NCI-H128 (cell line): ENCODE results near the gene RASL12.
"Not testable (repeated sequence)": the region's sequence is repeated elsewhere in the genome, so short reads cannot be mapped to it uniquely, and the experiment has no call there.

Experiments
- DNase-seq: peaks from one replicate; lab custom pipeline; 2025; ENCODE audit not compliant: unreplicated experiment; lab: John Stamatoyannopoulos, UW

RASL12 gene

DNA sequence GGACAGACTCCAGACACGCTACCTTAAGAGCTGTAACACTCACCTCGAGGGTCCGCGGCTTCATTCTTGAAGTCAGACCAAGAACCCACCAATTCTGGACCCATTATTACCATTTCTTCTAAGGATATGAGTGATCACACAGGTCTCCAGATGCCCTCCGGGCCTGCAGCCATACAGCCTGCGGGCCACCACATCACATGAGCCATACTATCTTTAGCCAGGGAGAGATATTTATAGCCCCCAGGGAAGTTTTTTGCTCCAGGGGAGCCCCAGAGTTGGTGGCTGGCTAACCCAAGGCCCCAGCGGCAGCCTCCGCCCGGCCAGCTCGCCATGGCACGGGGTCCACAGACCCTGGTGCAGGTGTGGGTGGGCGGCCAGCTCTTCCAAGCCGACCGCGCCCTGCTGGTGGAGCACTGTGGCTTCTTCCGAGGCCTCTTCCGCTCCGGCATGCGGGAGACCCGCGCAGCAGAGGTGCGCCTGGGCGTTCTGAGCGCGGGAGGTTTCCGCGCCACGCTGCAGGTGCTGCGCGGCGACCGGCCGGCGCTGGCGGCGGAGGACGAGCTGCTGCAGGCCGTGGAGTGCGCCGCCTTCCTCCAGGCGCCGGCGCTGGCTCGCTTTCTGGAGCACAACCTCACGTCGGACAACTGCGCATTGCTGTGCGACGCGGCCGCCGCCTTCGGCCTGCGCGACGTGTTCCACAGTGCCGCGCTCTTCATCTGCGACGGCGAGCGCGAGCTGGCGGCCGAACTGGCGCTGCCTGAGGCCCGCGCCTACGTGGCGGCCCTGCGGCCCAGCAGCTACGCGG is 8.9 kb upstream of the RASL12 start, which contains the start of gene KBTBD13:
KBTBD13 (plus strand) TSS at position 261 of the 805 bp plus-strand sequence; CDS start at position 331, 70 bp downstream.
- no peak for DNase-seq

DNA sequence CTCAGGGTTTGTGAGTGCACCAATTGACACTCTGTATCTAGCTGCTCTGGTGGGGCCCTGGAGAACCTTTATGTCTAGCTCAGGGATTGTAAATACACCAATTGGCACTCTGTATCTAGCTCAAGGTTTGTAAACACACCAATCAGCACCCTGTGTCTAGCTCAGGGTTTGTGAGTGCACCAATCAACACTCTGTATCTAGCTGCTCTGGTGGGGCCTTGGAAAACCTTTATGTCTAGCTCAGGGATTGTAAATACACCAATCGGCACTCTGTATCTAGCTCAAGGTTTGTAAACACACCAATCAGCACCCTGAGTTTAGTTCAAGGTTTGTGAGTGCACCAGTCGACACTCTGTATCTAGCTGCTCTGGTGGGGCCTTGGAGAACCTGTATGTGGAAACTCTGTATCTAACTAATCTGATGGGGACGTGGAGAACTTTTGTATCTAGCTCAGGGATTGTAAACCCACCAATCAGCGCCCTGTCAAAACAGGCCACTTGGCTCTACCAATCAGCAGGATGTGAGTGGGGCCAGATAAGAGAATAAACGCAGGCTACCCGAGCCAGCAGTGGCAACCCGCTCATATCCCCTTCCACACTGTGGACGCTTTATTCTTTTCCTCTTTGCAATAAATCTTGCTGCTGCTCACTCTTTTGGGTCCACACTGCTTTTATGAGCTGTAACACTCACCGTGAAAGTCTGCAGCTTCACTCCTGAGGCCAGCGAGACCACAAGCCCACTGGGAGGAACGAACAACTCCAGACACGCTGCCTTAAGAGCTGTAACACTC is 8.0 kb upstream of the RASL12 start:
- not testable (repeated sequence) for DNase-seq

- DNase-seq = not testable (repeated sequence)
Observed at GRCh38 chr15:65074946-65075345, 7.2 kb upstream of the RASL12 start.

GRCh38 chr15:65072617-65073016 is 4.8 kb upstream of the RASL12 start:
- no peak for DNase-seq

DNA sequence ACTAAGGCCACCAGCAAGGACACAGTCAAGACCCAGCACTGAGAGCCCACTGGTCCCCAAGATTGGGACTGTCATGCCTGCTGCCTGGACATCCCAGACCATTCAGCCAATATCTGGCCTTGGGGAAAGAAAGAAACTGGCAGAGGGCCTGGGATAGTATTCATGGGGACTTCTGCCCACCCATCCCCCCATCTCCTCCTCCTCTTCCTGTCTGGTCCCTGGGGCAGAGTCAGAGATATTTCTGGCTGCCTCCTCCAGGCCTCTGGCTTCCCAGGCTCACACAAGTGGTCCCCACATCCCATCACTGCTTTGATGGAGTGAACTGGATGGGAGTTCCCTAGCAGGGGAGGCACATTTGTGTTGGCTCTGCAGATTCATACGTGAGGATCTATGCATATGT is 4.2 kb upstream of the RASL12 start:
- DNase-seq = no peak

DNA sequence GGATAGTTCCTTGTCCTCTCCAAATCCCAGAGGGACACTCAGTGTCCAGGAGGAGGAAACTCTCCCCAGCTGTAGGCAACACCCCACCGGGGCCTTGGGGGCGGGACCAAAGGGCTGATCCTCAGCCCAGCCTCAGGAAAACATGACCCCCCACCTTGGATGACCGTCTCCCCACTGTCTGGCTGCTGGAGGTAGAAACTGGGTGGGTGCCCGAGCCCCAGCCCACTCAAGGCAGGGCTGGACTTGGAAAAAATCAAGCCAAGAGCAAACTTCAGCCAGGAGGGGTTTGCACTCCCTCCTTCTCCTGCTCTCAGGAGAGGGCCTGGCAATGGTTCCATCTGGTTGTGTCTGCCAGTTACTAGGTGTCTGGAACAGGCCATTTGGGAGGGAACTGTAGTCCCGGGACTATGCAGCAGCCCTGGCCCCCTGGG is 3.6 kb upstream of the RASL12 start:
- no peak for DNase-seq

GRCh38 chr15:65069779-65070546 is 2.2 kb upstream of the RASL12 start:
- no peak for DNase-seq

GRCh38 chr15:65069179-65069578 is 1.4 kb upstream of the RASL12 start:
- no peak for DNase-seq

GRCh38 chr15:65068403-65068788 is 605 bp upstream of the RASL12 start:
- no peak for DNase-seq

- DNase-seq = no peak
Observed at GRCh38 chr15:65067317-65067644, 510 bp downstream of the RASL12 start.

- DNase-seq = no peak
Observed at GRCh38 chr15:65066635-65067316, 1.0 kb downstream of the RASL12 start.

DNA sequence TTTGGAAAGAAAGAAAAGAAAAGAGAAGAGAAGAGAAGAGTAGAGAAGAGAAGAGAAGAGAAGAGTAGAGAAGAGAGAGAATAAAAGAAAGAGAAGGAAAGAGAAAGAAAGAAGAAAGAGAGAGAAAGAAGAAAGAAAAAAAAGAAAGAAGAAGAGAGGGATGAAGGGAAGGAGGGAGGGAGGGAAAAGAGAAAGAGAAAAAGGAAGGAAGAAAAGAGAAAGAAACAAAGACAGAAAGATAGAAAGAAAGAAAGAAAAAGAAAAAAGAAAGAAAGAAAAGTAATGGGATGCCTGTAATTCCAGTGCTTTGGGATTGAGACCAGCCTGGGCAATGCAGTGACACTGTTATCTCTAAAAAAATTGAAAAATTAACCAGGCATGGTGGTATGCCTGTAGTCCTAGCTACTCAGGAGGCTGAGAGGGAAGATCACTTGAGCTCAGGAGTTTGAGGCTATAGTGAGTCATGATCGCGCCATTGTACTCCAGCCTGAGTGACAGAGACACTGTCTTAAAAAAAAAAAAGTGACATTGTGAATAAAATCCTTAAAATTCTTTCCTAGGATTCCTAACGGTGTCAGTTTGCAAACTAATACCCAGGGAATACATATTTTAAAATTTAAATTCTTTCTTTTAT is 1.7 kb downstream of the RASL12 start:
- DNase-seq = no peak

DNA sequence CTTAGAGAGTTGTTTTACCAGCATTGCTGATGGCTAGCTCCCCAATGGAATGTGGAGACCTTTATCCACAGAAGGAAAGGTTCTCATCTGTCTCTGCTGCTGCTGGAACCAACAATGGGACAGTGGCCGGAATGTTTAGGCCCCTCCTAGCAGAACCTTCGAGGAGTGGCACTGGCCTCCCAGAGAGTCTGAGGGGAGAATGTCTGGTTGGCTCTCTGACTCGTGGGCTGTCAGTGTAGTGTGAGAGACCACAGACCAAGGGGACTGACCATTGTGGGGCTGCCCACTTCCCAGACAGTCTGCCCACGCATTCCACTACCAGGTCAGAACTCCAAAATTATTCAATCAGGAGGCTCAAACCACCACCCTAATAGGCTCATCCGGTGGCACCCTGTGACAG is 5.1 kb downstream of the RASL12 start:
- no peak for DNase-seq

GRCh38 chr15:65062061-65062460 is 5.7 kb downstream of the RASL12 start:
- no peak for DNase-seq

DNA sequence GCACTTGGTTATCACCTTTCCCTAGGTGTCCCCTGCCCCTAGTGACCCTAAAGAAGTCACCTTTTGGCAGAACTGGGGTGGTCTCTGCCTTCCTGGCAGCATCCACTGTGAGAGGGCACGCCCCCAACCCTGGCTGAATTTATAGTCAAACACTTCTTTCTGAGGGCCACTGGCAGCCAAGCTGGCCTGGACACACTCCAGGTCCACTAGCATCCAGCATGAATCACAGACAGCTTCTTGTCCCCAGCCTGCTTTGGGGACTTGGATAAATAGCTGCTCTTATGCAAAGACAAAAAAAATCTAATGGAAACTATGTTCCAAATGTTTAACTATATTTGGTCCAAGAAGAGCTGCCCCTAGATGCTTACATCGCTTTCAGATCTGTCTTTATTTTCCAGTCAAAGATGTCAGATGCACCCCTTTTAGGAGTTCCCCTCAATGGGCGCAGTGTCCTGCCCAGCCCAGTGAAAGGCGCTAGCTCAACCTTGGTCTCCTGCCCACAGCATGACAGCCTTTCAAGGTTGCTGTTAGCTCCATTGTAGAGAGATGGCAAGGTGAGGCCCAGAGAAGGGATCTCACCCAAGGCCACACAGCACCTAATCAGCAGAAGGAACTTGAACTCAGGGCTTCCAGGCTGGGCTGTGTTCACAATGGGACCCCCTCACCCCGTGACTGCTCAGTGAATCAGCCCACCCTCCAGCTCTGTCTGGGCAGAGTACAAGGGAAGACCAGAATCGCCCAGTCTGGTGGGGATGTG is 7.0 kb downstream of the RASL12 start:
- no peak for DNase-seq

DNA sequence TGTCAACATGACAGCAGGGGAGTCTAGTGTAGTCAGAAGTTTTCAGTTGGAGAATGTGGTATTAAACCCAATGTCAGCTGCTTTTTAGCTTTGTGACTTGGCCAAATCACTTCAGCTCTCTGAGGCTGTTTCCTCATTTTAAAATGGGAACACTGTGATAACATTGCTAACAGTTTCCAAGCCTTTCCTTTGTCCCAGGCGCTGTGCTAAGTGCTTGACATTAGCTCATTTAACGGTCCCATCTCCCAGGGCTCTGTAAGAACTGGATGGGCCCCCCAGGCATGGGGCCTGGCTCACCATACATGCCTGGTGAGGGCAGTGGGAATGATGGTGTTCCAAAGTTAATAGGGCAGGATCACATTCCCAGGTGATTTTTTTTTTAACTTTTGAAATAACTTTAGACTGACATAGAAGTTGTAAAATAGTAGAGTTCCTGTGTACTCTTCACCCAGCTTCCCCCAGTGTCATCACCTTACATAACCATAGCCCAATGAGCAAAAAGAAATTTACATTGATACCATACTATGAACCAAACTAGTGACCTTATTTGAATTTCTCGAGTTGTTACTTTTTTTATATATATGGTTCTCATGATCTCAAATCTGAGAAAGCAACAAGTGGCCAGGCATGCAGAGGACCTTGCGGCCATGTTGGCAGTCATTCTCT is 7.7 kb downstream of the RASL12 start:
- no peak for DNase-seq

DNA sequence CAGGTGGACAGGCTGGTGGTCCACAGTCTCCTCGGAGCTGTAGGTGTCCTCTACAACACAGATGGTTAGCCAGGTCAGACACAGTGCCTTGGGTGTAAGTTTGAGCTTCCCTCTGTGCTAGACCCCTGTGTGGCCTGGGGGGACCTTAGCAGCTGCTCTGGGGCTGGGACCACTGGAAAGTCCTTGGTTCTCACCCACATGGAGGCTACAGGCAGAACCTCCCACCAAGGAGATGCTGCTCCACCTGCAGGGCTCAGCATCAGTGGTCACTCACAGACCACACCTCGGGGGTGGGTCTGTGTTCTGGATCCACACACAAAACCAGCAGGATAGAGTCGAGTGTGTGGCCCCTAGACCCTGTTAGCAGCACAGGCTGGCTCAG is 8.4 kb downstream of the RASL12 start:
- no peak for DNase-seq

GRCh38 chr15:65058394-65059368 is 9.1 kb downstream of the RASL12 start:
- DNase-seq = no peak
